Omental fat pad (tissue), 4 donors: ENCODE measurements around the gene CAVIN4. TPM values are rescaled to one million over a fixed set of nuclear protein-coding genes. Genes with fewer than 3 reads are reported as not detected.

Source experiments
- ATAC-seq: fragments of 150-250 bp; one replicate; pipeline ENCODE4 v1.9.1; 2016; ENCODE audit warnings: mild to moderate bottlenecking, moderate library complexity; ENCODE audit not compliant: low FRiP score
- DNase-seq: peaks from one replicate; pipeline ENCODE4 v3.0.0-alpha.2; 2019; ENCODE audit warnings: low spot score
- total RNA-seq, 4 donors: library from RNA; depleted of rRNA; stranded (reverse); fragments of >200 nt; gene quantifications; one replicate each; pipeline ENCODE4 v1.1.0, GENCODE V29; 2016
- TF ChIP-seq, protein P1 (sequence below), 3 donors: fragments of 450-650 bp; IDR thresholded peaks; one replicate each; pipeline ENCODE4 v1.5.1; 2016 to 2017; ENCODE audit warnings: antibody characterized with exemption in 3 of 3, mild to moderate bottlenecking in 3 of 3, moderate library complexity in 2 of 3

Gene CAVIN4, protein sequence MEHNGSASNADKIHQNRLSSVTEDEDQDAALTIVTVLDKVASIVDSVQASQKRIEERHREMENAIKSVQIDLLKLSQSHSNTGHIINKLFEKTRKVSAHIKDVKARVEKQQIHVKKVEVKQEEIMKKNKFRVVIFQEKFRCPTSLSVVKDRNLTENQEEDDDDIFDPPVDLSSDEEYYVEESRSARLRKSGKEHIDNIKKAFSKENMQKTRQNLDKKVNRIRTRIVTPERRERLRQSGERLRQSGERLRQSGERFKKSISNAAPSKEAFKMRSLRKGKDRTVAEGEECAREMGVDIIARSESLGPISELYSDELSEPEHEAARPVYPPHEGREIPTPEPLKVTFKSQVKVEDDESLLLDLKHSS
- under 1 TPM; 0.24 to 0.74 (median 0.31) TPM for total RNA-seq

DNA sequence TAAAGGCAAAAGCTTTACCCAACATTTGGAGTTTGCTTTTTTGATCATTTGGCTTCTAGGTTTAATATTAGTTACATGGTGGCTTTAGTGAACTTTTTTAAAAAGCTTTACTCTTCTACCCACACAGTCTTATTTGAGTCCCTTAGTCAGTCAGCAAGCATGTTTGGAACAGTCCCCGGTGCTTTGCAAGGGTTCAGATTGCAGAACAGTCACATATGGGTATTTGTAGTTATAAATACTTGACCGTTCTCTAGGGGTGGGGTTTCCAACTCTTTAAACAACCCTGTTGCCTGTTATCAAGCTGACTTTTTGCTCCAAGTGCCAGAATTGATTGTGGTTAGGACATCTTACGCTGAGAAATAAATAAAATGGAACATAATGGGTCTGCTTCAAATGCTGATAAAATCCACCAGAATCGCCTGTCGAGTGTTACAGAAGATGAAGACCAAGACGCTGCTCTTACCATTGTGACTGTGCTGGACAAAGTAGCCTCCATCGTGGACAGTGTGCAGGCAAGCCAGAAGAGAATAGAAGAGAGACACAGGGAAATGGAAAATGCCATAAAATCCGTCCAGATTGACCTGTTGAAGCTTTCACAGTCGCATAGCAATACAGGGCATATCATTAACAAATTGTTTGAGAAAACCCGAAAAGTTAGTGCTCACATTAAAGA, at the start of gene CAVIN4:
Gene CAVIN4 (plus strand): TSS at position 304 of the 673 bp plus-strand sequence. CDS start 65 bp downstream, at position 369.
- TF ChIP-seq, protein P1, sequence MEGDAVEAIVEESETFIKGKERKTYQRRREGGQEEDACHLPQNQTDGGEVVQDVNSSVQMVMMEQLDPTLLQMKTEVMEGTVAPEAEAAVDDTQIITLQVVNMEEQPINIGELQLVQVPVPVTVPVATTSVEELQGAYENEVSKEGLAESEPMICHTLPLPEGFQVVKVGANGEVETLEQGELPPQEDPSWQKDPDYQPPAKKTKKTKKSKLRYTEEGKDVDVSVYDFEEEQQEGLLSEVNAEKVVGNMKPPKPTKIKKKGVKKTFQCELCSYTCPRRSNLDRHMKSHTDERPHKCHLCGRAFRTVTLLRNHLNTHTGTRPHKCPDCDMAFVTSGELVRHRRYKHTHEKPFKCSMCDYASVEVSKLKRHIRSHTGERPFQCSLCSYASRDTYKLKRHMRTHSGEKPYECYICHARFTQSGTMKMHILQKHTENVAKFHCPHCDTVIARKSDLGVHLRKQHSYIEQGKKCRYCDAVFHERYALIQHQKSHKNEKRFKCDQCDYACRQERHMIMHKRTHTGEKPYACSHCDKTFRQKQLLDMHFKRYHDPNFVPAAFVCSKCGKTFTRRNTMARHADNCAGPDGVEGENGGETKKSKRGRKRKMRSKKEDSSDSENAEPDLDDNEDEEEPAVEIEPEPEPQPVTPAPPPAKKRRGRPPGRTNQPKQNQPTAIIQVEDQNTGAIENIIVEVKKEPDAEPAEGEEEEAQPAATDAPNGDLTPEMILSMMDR (IDR thresholded peaks at IDR 0.05) = no peak
- no peak for ATAC-seq
- no peak for DNase-seq

DNA sequence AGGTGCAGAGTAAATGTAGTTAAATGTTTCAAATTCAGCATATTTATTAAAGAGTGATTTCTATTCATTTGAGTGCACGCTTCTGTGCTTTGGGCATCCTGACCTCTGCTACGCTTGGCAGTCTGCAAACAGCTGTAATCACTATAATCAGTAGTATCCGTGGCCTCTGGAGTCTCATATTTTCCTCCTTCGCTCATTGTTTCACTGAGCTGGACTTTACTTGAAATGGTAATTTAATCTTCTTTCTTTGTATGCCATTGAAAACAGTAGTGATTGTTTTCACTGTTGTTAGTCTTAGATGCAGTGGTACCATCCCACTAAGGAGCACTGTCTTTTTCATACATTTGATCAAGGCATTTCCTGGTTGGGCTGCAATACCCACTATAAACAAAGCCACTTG, 43.5 kb upstream of the CAVIN4 start:
- ATAC-seq = no peak
- TF ChIP-seq, protein P1 (IDR thresholded peaks at IDR 0.05) = no peak
- no peak for DNase-seq

DNA sequence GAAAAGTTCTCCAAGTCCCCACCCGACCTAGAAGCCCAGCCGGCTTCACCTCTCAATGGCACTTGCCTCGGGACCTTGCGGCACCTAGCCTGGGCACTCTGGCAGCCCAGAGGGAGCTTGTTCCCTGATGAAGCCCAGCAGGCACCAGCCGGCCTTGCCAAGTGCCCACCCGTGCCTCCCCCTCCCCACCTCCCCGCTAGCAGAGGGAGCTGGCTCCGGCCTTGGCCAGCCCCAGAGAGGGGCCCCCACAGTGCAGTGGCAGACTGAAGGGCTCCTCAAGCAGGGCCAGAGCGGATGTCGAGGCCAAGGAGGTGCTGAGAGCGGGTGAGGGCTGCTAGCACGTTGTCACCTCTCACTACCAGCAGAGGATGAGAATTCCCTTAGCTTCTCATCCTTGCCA, 37.6 kb upstream of the CAVIN4 start:
- TF ChIP-seq, protein P1 (IDR thresholded peaks at IDR 0.05) = no peak
- DNase-seq = no peak
- ATAC-seq = no peak

DNA sequence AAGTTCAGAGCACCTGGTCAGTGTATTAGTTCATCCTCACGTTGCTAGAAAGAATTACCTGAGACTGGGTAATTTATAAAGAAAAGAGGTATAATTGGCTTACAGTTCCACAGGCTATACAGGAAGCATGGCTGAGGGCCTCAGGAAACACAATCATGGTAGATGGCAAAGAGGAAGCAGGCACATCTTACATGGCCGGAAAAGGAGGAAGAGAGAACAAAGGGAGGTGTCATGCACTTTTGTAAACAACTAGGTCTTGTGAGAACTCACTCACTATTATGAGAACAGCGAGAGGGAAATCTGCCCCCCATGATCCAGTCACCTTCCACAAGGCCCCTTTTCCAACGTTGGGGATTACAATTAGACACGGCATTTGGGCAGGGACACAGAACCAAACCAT, 28.8 kb upstream of the CAVIN4 start:
- ATAC-seq = no peak
- TF ChIP-seq, protein P1 (IDR thresholded peaks at IDR 0.05) = no peak
- no peak for DNase-seq

DNA sequence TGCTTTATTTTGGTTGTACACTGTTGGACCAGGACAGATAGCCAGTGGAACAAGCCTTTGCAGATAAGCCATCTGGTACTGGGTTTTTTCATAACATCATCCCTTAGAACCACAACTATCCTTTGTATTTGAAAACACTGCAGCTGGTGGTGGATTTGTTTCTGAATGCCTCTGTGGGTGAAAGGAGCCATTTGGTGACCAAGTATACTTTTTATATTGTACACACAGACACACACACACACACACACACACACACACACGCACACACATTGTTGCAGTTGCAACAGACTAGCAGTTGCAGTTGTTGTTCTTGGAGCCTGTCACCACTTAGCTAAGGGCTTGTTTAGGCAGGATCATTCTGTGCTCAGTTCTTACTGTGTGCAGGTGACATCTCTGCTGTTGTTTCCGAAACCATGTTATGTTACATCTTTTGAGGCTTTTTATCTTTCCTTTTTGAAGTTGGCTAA, 22.9 kb upstream of the CAVIN4 start:
- TF ChIP-seq, protein P1 (IDR thresholded peaks at IDR 0.05) = no peak
- no peak for ATAC-seq
- DNase-seq = no peak

DNA sequence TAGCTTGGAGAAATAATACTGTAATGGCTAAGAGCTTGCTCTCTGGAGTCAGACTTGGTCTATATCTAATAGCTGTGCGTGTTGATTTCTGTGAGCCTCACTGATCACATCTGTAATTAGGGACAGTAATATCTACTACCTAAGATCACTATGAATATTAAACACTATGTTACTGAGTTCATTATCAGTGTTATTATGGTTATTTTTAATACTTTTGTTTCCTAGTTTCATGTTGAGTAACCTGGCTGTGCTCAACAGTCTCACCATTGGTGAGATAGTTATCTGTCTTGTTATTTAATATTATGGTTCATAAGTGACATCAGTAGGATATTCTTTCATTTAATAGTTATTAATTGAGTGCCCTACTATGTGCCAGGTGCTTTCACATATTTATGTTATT, 22.4 kb upstream of the CAVIN4 start:
- no peak for DNase-seq
- no peak for ATAC-seq
- TF ChIP-seq, protein P1 (IDR thresholded peaks at IDR 0.05) = no peak
